ENCODE results near the gene LRRC27.

The LRRC27 gene

DNA sequence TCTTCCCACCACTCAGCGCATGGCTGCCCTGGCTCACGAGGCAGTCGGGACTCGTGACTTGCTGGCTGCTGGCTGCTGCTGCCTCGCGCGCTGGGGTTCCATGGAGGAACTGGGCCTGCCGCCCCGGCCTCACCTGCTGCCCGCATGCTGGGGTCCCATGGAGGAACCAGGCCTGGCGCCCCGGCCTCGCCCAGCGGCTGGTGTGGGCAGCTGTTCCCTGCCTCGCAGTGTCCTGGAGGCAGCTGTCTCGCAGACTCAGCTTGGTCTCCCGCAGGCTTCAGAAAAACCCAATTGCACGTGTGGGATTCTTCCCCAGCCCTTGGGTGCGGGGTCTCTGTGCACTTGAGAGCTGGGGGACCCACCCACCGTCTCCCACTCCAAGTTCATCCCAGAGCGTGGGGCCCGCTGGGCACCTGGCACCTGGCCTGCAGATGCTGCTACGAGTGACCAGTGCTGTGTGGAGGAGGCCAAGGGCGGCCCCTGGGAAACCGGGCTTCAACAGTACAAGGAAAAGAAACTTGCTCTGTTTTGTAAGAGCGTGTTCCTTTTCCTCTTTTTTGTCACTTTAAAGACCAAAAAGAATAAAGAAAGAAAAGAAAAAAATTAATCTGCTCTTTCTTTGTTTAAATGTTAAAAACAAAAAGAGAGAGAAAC lies 85.4 kb downstream of the LRRC27 start:
- DNase-seq: no peak

DNA sequence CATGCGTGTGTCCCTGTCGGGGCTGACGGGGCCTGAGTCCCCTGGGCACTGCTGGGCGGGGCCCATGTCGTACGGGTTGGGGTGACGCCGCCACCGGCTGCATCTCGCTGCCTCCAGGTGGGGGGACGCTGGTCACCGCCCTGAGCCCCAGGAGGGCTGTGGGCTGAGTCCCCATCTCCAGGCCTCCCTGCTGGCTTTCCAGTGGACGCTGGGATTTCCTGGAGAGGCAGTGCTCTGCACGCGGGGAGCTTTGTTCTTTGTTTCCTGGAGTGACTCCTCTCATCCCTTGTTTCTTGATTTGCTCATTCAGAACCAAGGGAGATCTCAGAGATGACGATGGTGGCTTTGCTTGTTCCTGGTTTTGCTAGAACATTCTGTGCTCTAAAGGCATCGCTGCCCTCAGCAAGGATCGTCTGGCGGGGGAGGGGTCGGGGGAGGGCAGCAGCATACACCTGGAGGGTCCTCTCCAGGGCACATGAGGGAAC lies 86.0 kb downstream of the LRRC27 start:
- no peak for DNase-seq

DNA sequence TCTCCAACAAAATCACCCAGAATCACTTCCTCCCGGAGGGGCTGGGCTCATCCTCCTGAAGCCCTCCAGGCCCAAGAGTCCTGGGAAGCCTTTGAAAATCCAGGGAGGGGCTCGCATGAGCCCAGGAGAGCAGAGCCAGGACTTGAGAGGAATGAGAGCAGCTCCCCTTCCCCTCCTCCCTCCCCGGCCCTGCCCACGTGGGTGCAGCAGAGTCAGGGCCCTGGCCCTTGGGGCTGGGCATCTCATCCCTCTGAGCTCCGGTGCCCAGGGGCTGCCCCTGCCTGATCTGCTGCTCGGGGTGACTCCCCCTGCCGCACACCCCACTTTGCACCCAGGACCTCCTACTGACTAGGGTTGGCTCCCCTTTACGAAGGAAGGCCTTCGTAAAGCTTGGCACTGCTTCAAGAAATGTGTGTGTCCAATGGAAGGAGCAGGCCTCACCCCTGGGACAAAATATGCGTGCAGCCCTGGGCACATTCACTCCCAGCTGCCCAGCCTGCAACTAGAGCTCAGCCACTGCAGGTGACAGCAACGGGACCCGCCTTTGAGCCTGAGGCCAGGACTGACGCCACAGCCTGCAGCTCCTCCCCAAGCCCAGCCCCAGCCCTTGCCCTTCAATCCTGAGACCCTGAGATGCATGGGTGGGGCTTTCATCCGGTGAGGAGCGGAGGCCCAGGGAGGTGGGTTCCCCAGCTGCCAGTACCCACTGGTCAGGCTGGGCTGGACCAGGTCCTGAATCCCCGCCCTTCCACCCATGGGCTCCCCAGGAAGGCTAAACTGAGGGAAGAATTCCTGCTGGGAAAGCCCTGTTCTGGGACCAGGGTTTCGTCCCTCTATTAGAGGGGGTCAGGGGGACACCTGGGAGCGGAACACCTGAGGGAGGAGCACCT lies 86.8 kb downstream of the LRRC27 start:
- DNase-seq: peak; percentile 35

DNA sequence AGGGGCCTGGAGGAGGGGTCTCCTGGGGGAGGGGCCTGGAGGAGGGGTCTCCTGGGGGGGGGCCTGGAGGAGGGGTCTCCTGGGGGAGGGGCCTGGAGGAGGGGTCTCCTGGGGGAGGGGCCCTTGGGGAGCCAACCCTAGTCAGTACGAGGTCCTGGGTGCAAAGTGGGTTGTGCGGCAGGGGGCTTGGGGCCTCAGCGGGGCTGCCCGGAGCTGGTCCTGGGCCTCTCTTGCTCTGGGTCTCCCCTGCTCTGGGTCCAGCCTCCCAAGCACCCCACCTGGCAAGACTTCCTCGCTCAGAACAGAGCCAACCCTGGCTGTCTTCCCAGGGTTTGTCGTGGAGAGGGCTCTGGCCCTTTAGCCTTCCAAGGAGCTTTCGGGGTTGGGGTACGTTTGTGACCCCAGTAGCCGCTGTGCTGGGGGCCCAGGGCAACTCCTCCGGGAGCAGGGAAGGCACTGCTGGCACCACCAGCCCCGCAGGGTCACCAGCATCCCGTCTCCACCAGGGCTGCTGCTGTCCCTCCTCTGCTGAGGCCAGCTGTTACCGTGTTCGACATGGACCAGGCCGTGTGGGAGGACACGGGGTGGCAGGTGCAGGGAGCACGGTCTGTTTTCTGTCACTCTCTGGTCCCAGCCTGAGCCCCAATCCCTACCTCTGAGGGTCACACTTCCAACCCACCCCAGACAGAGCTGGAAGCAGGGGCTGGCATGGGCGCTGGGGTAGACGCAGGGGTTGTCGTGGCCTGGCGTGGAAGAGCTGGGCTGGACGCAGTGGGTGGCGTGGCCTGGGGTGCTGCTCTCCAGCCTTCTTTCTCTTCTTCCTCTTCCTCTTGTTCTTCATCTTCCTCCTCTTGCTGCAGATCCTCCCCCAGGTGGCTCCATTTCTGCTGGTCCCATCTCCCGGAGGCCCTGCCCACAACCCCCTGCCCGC lies 87.8 kb downstream of the LRRC27 start:
- DNase-seq: no peak

DNA sequence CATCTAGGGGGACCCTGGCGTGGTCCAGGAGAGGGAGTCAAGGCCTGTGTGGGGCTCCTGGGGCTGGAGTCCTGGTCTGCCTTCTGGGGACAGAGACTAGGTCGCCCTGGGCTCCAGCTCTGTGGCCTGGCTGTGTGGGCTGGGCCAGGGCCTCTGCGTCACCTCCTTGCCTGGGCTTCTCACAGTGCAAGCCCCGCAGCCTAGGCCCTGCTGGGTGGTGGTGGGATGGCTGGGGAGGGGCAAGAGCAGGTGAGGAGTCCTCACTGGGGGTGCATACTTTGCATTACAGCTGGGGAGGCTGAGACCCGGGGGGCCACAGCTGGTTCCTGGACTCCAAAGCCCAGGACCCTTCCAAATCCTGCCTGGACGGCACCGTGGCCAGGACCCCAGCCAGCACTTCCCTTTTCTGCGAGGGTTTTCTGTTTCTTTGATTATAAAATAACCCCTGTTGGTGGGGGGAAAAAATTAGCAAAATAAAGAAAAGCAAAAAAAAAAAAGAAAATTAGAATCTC lies 88.5 kb downstream of the LRRC27 start:
- DNase-seq: no peak

DNA sequence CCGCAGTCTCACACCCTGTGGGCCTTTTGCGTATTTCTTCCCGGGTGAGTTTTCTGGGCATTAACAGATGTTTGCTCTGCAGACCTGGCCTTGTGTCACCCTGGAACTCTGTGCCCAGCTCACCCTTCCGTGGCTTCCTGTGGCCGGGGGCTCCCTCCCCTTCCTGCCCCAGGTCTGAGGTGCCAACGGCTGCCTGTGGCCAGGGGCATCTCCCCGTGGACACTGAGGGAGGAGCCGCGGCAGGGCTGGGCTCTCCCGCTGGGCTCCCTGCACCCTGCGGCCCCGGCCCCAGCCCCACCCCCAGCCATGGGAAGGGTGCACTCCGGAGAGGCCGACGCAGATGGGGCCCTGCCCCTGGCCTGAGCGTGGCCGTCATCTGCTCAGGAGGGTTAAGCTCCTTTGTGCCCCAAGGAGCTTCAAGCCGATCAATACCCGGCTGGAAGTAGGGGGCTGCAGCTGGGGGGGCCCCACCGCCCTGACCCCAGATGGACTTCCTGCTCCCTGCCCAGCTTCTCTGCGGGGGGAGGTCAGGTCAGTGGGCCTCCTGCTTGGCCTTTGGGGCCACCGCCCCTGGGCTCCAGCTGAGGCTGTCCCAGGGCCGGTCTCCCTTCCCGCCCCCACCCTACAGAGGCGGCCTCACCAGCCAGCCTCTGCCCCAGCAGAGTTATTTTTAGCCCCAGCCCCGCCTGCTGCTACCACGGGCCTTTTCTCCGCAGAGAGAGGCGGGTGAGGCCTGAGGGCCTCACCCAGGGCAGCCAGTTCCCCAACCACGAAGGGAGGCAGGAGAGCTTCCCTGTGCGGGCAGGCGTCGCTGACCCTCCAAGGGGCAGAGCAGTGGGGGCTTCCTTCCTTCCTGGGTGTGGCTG lies 89.2 kb downstream of the LRRC27 start:
- no peak for DNase-seq

DNA sequence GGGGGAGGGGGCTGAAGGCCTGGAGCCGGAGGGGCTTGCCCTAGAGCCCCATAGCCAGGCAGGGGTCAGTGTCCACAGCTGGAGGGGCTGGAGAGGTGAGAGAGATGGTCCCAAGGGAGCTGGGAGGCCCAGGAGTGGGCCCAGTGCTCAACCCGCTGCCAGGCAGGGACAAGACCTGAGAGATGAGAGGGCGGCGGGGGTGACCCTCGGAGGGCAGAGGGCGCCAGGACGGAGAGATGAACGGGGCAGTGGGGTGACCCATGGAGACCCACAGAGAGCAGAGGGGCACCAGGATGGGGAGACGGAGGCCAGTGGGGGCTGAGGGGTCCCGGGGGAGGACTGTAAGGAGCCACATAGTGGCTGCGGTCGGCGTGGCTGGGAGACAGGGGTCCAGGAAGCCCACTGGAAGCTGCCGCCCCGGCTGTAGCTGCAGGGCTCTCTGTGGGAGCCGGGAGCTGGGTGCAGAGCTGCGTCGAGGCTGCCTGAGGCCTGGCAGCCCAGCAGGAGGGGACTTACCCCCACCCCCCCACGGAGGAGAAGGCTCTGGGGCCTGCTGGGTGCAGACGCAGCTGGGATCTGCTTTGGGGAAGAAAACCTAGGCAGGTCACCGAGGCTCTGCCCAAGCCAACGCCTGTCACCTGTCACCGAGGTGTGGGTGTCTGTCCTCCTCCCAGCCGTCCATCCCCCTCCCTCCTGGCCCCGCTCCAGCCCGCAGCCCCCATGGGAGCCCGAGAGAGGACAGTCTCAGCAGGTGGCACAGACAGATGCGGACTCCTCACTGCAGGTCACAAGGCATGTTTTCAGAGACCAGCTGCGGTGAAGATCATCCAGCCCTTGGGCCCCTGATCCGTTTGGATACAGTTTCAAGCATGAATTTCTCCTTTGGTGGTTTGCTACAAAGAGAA lies 90.1 kb downstream of the LRRC27 start:
- DNase-seq: no peak

DNA sequence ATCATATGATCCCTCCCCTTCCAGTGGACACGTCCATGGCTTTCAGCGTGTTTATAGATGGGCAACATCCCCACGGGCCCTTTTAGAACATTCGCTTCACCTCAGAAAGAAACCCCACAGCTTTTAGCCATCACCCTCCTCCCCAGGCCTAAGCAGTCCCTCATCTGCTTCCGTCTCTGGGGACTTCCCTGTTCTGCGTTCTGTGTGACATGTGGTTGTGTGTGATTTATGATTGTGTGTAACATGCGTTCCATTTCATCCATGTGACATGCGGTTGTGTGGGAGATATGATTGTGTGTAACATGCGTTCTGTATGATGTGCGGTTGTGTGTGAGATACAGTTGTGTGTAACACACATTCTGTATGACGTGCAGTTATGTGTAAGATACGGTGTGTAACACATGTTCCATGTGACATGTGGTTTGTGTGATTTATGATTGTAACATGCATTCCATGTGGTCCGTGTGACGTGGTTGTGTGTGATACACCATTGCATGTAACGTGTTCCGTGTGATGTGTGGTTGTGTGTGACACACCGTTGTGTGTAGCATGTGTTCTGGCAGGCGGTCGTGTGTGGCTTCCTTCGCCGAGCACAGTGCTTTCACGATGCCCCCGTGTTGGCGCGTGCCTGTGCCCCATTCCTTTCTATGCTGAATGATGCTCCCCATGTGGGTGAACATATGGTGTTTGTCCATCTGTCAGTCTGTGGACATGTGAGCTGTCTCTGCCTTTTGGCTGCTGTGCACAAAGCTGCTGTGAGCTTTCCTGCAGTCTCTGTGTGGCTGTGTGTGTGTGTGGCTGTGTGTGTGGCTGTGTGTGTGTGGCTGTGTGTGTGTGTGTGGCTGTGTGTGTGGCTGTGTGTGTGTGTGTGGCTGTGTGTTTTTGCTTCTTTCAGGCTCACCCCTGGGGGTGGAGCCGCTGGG lies 91.2 kb downstream of the LRRC27 start:
- no peak for DNase-seq

DNA sequence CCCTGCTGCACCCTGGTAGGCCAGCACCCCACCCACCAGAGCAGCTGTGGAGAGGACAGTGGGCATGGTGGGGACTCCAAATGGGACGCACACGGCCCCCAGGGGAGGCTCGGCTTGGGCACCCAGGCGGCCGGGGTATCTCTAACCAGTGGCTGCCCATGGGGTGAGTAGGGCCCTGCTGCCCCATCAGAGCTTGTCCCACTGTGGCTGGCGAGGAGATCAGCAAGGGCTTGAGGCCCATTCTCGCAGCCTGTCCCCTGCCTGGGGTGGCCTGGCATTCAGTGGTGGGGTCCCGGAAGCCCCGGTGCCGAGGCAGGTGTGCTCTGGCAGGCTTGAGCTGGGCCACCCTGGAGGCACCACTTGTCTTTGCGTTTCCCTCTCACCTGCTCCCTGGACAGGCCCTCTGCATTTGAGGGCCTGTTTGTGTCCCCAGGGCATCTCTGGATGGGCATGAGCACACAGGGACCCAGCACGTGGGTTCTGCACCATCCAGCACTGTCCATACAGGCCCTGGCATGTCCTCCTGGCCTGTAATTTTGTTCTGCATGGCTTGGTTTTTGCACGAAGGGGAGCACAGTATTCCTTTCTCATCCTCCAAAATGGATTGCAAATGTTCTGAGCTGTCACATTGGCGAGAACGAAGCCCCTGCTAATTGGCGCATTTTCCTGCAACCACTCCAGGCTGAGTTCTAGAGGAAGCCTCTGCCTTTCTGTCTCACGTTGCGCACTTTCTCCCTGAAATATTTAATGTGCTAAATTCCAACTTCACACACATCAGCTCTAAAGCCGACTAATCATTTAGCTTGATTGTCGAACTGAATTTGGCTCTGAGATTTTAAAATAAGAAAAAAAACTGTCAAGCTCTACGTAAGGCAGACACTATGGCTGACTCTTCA lies 92.2 kb downstream of the LRRC27 start:
- no peak for DNase-seq

DNA sequence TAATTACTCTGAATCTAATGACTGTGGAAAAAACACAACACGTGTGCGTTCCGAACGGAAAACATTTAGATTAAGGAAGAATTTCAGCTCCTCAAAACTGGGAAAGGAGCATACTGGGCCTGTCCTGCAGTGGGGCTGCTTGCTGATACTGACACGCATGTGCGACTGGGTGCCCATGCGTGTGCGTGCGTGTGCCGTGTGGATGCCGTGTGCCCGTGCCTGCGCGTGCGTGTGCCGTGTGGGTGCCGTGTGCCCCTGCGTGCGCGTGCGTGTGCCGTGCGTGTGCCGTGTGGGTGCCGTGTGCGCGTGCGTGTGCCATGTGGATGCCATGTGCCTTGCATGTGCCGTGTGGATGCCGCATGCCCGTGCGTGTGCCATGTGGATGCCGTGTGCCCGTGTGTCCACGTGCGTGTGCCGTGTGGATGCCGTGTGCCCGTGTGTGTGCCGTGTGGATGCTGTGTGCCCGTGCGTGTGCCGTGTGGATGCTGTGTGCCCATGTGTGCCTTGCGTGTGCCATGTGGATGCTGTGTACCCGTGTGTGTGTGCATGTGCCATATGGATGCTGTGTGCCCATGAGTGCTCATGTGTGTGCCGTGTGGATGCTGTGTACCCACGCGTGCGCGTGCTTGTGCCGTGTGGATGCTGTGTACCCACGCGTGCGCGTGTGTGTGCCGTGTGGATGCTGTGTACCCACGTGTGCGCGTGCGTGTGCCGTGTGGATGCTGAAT lies 93.2 kb downstream of the LRRC27 start:
- DNase-seq: no peak

DNA sequence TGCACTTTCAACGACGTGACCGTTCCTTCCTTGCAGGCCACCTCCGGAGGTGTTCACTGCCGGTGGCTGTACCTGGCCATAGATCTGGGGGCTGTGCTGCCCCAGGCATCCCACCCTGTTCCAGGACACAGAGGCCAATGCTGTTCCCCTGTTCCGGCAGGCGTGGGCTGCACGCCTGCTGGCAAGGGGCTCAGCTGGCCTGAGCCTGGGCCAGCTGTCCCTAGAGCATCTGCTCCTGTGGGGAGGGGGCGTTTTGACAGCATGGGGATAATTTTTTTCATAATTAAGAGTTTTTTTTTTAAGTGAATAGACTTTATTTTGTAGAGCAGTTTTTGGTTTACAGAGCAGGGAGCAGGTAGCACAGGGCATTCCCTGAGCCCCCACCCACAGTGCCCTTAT lies 93.8 kb downstream of the LRRC27 start:
- no peak for DNase-seq

DNA sequence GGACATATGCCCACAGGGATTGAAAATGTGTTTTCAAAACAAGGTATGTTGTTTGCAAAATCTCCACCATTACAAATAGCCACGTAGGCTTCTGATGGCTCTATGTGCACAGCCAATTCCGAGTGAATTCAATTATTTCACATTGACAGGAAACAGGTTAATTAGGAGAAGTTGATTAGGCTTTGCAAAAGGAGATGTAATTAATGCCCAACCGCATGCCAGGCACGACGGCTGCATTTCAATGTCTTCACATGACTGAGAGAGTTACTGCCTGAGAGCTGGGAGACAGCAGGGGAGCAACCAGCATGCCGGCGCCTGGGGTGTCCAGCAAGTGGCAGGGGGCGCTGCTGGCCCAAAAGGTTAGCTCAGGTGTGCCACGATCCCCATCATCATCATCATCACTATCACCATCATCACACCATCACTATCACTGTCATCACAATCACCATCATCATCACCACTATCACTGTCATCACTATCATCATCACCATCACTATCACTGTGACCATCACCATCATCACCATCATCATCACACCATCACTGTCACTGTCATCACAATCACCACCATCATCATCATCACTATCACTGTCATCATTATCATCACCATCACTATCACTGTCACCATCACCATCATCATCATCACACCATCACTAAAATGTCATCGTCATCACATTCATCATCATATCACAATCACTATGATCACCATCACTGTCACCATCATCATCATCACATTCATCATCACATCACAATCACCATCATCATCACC lies 95.2 kb downstream of the LRRC27 start:
- no peak for DNase-seq

DNA sequence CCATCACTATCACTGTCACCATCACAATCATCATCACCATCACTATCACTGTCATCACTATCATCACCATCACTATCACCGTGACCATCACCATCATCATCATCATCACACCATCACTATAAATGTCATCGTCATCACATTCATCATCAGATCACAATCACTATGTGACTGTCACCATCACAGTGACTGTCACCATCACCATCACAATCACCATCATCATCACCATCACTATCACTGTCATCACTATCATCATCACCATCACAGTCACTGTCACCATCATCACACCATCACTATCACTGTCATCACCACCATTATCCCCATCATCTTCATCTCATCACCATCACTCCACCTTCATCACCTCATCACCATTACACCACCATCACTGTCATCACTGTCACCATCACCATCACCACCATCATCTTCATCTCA lies 96.0 kb downstream of the LRRC27 start:
- DNase-seq: no peak

DNA sequence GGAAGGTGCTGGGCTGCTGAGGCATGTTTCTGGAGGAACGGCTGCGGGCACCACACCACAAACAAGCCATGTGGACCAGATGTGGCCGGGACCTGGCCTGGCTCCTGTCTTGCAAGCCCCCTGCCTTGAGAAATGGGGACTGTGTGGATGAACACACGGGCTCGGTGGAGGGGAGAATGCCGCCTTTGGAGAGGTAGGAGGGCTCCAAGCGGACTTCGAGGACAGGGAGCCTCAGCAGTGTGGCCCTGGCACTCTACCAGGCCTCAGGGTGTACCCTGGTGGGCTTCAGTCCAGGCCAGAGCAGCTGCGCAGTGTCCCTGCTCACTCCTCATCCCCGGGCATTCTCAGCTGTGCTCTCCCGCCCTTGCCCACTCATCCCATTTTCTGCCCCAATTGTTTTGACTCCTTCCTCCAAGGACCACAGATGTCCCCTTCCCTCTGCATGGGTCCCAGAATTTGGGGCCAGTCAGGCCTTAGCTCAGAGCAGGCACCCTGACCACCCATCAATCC lies 96.5 kb downstream of the LRRC27 start:
- no peak for DNase-seq
